Activated CD8-positive, alpha-beta T cell treated with anti-CD3 and anti-CD28 coated beads for 36 hours (primary cell): ENCODE data around the gene DBNL. TPM values are rescaled to one million over a fixed set of nuclear protein-coding genes. Genes with fewer than 3 reads are reported as not detected.
A peak's percentile ranks its signal among the peaks of the same experiment; 100 is the strongest.

ENCODE experiments used
- ATAC-seq: fragments of 200-7000 bp; cut with Tn5 transposase; one replicate; pipeline ENCODE4 v1.10.0; 2021; ENCODE audit warnings: mild to moderate bottlenecking, moderate library complexity
- CTCF ChIA-PET: fragments of 350-600 bp; sonication (Branson Sonifier 250); formaldehyde crosslinking; loops from one replicate; lab custom pipeline; 2021; ENCODE audit warnings: antibody characterized with exemption; lab: Charles Lee
- POLR2A ChIA-PET: fragments of 350-600 bp; sonication (Branson Sonifier 250); formaldehyde crosslinking; loops from one replicate; lab custom pipeline; 2021; ENCODE audit warnings: antibody characterized with exemption; lab: Charles Lee
- DNase-seq: peaks from one replicate; pipeline ENCODE4 v3.0.0-alpha.2; 2020
- H3K27ac Mint-ChIP-seq: one replicate; pipeline ENCODE4 v1.8.0; 2021; ENCODE audit warnings: mild to moderate bottlenecking, mixed read lengths
- H3K27me3 Mint-ChIP-seq: one replicate; pipeline ENCODE4 v1.8.0; 2021; ENCODE audit warnings: mixed read lengths
- H3K36me3 Mint-ChIP-seq: one replicate; pipeline ENCODE4 v1.8.0; 2021; ENCODE audit warnings: low read depth, mixed read lengths
- H3K4me1 Mint-ChIP-seq: one replicate; pipeline ENCODE4 v1.8.0; 2021; ENCODE audit warnings: low read depth, mixed read lengths
- H3K4me3 Mint-ChIP-seq: one replicate; pipeline ENCODE4 v1.8.0; 2021; ENCODE audit warnings: mild to moderate bottlenecking, moderate library complexity, mixed read lengths
- H3K9me3 Mint-ChIP-seq: one replicate; pipeline ENCODE4 v1.8.0; 2021; ENCODE audit warnings: mixed read lengths
- intact Hi-C: fragments of 100-400 bp; cut with micrococcal nuclease; formaldehyde crosslinking; loops from one replicate; pipeline ENCODE4 v1.10.0; 2022
- total RNA-seq, 2 experiments: library from RNA; stranded (reverse); gene quantifications; one replicate each; pipeline ENCODE4 v1.2.3, GENCODE V29; 2021
- TF ChIP-seq, protein P1 (sequence below): fragments of 200-600 bp; IDR thresholded peaks from one replicate; pipeline ENCODE4 v1.8.0; 2022; ENCODE audit warnings: antibody characterized with exemption, mild to moderate bottlenecking

DBNL gene
- total RNA-seq, 2 experiments from 2014 or later: 108 to 110 TPM

DNA sequence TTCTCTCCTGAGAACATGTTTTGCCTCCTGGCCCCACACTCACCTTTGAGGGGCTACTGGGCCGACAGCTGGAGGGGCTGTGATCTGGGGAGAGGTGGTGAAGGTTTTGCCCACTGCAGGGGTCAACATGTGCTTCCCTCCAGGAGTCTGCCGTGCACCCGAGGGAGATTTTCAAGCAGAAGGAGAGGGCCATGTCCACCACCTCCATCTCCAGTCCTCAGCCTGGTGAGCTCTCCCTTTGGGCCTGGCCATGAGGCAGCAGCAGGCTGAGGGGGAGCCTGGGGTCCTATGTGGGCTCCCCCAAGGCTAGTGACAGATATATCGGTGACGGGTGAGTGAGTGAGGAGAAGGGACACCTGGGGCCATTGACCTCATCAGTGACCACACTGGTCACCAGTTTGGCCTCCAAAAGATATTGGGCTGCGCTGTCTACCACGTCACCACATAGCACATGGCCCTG lies 14.3 kb downstream of the DBNL start:
- Mint-ChIP-seq H3K36me3 (peaks cover 42% of the 10 kb centered on the region), H3K27me3 (no peaks in the 10 kb centered on the region), H3K4me1 (peaks cover 28% of the 10 kb centered on the region), H3K4me3 (no peak overlapping the region), H3K27ac (peak overlapping the region; percentile 86), H3K9me3 (no peaks in the 10 kb centered on the region)
- intact Hi-C loops: no loop called here
- peak; percentile 10 for ATAC-seq
- ChIA-PET CTCF (interaction anchor here (0.6 kb wide), 1 partner anchor 165 kb away, joined by 3 read pairs; no protein-coding TSS in a partner anchor), POLR2A (interaction anchor here (0.9 to 5.5 kb wide), 4 partner anchors 9 to 39 kb away, joined by 4 to 29 read pairs (median 4); no protein-coding TSS in a partner anchor)
- TF ChIP-seq, protein P1, sequence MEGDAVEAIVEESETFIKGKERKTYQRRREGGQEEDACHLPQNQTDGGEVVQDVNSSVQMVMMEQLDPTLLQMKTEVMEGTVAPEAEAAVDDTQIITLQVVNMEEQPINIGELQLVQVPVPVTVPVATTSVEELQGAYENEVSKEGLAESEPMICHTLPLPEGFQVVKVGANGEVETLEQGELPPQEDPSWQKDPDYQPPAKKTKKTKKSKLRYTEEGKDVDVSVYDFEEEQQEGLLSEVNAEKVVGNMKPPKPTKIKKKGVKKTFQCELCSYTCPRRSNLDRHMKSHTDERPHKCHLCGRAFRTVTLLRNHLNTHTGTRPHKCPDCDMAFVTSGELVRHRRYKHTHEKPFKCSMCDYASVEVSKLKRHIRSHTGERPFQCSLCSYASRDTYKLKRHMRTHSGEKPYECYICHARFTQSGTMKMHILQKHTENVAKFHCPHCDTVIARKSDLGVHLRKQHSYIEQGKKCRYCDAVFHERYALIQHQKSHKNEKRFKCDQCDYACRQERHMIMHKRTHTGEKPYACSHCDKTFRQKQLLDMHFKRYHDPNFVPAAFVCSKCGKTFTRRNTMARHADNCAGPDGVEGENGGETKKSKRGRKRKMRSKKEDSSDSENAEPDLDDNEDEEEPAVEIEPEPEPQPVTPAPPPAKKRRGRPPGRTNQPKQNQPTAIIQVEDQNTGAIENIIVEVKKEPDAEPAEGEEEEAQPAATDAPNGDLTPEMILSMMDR: no peak
- no peak for DNase-seq

- CTCF ChIA-PET: no interaction called here
- POLR2A ChIA-PET: interaction anchor here (0.9 to 5.5 kb wide), 3 partner anchors 8 to 39 kb away, joined by 4 to 29 read pairs (median 4); no protein-coding TSS in a partner anchor
Measured at GRCh38 chr7:44059219-44060090, 15.0 kb downstream of the DBNL start.

GRCh38 chr7:44060091-44060947 lies 15.8 kb downstream of the DBNL start:
- Mint-ChIP-seq H3K9me3 (no peaks in the 10 kb centered on the region), H3K4me3 (no peak overlapping the region), H3K4me1 (peaks cover 30% of the 10 kb centered on the region), H3K36me3 (peaks cover 37% of the 10 kb centered on the region), H3K27me3 (no peaks in the 10 kb centered on the region), H3K27ac (no peak overlapping the region)
- DNase-seq (no peak), ATAC-seq (no peak)
- TF ChIP-seq, protein P1: no peak
- CTCF ChIA-PET: interaction anchor here (1.1 to 1.5 kb wide), 2 partner anchors 9 to 12 kb away, joined by 3 read pairs; no protein-coding TSS in a partner anchor
- intact Hi-C loops: no loop called here
- POLR2A ChIA-PET: interaction anchor here (0.9 to 1.6 kb wide), 3 partner anchors 12 to 15 kb away, joined by 3 to 4 read pairs (median 4); no protein-coding TSS in a partner anchor

More at GRCh38 chr7:44059219-44060090, 15.0 kb downstream of the DBNL start:
- intact Hi-C loops: no loop called here
- DNase-seq (peak; percentile 67), ATAC-seq (peak; percentile 80)
- H3K4me3 Mint-ChIP-seq: no peak overlapping the region
- no peaks in the 10 kb centered on the region for H3K27me3 Mint-ChIP-seq
- H3K27ac Mint-ChIP-seq: peak overlapping the region; percentile 86
- peaks cover 40% of the 10 kb centered on the region for H3K36me3 Mint-ChIP-seq
- no peaks in the 10 kb centered on the region for H3K9me3 Mint-ChIP-seq
- TF ChIP-seq, protein P1: no peak
- peaks cover 28% of the 10 kb centered on the region for H3K4me1 Mint-ChIP-seq

GRCh38 chr7:44060948-44061644 lies 16.6 kb downstream of the DBNL start:
- H3K4me1 Mint-ChIP-seq: peaks cover 35% of the 10 kb centered on the region
- H3K4me3 Mint-ChIP-seq: no peak overlapping the region
- H3K36me3 Mint-ChIP-seq: peaks cover 35% of the 10 kb centered on the region
- ChIA-PET CTCF (interaction anchor here (1.1 to 1.5 kb wide), 2 partner anchors 10 to 12 kb away, joined by 3 read pairs; no protein-coding TSS in a partner anchor), POLR2A (interaction anchor here (0.9 to 2.2 kb wide), 6 partner anchors 8 to 16 kb away, joined by 3 to 8 read pairs (median 4); no protein-coding TSS in a partner anchor)
- no peak for ATAC-seq
- no peaks in the 10 kb centered on the region for H3K9me3 Mint-ChIP-seq
- TF ChIP-seq, protein P1: no peak
- no peaks in the 10 kb centered on the region for H3K27me3 Mint-ChIP-seq
- peak; percentile 1 for DNase-seq
- intact Hi-C loops: no loop called here
- H3K27ac Mint-ChIP-seq: no peak overlapping the region
